GM21528 (cell line): ENCODE data around the gene AMPD3.

Experiments used
- ATAC-seq: cut with Tn5 transposase; IDR thresholded peaks from one replicate; pipeline ENCODE4 v1.9.1; 2021; ENCODE audit warnings: mild to moderate bottlenecking, moderate library complexity; ENCODE audit not compliant: unreplicated experiment, low FRiP score

AMPD3 gene

GRCh38 chr11:10528121-10528520, 73.1 kb downstream of the AMPD3 start:
- no peak for ATAC-seq

- ATAC-seq, result no peak
Measured at GRCh38 chr11:10529279-10529678, 74.2 kb downstream of the AMPD3 start.

- no peak for ATAC-seq
Measured at GRCh38 chr11:10532526-10532925, 77.5 kb downstream of the AMPD3 start.

GRCh38 chr11:10533323-10533722, 78.3 kb downstream of the AMPD3 start:
- ATAC-seq, result no peak

- ATAC-seq, result no peak
Measured at GRCh38 chr11:10534316-10534715, 79.3 kb downstream of the AMPD3 start.

- no peak for ATAC-seq
Measured at GRCh38 chr11:10537600-10537999, 82.5 kb downstream of the AMPD3 start.

GRCh38 chr11:10538924-10539323, 83.9 kb downstream of the AMPD3 start:
- no peak for ATAC-seq

GRCh38 chr11:10539339-10539738, 84.3 kb downstream of the AMPD3 start:
- no peak for ATAC-seq

- peak; percentile 41 for ATAC-seq
Measured at GRCh38 chr11:10540546-10540914, 85.5 kb downstream of the AMPD3 start.

GRCh38 chr11:10540915-10541560, 86.0 kb downstream of the AMPD3 start, which contains the start of gene RNF141:
Gene RNF141 (minus strand): TSS chr11:10541187. CDS start chr11:10534158, 7,029 bp downstream.
- ATAC-seq, result peak; percentile 99

- no peak for ATAC-seq
Measured at GRCh38 chr11:10541561-10541930, 86.5 kb downstream of the AMPD3 start.

GRCh38 chr11:10542776-10543175, 87.7 kb downstream of the AMPD3 start:
- no peak for ATAC-seq

GRCh38 chr11:10543782-10544181, 88.7 kb downstream of the AMPD3 start:
- ATAC-seq, result no peak

- no peak for ATAC-seq
Measured at GRCh38 chr11:10544491-10545465, 89.7 kb downstream of the AMPD3 start.

GRCh38 chr11:10550503-10551289, 95.6 kb downstream of the AMPD3 start:
- no peak for ATAC-seq

- ATAC-seq, result no peak
Measured at GRCh38 chr11:10551290-10551592, 96.2 kb downstream of the AMPD3 start.

- no peak for ATAC-seq
Measured at GRCh38 chr11:10551845-10552352, 96.8 kb downstream of the AMPD3 start.

- ATAC-seq, result no peak
Measured at GRCh38 chr11:10556590-10556989, 101.5 kb downstream of the AMPD3 start.
